B cell (primary cell): Measurements from ENCODE around the gene KCTD4.

Experiments
- EZH2 ChIP-seq: IDR thresholded peaks from 2 replicates; pipeline ENCODE4 v1.6.1; 2012; ENCODE audit warnings: borderline replicate concordance, low read depth, mild to moderate bottlenecking, moderate library complexity, low read length; ENCODE audit not compliant: insufficient read depth, poor library complexity, severe bottlenecking
- TF ChIP-seq, protein P1 (sequence below): fragments of 200-600 bp; IDR thresholded peaks from one replicate; pipeline ENCODE4 v1.8.0; 2022; ENCODE audit warnings: antibody characterized with exemption, mild to moderate bottlenecking

DNA sequence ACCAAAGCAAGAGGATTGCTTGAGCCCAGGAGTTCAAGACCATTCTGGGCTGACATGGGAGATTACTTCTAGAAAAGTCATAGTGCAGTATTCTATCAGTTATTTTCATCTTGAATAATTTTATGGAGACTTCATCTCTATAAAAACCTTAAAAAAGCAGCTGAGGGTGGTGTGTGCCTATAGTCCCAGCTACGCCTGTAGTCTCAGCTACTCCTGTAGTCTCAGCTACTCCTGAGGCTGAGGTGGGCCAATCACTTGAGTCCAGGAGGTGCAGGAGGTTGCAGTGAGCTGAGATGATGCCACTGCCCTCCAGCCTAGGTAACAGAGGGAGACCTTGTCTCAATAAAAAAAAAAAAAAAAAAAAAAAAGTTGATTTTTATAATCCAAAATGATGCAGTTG lies 22.1 kb upstream of the KCTD4 start:
- TF ChIP-seq, protein P1, sequence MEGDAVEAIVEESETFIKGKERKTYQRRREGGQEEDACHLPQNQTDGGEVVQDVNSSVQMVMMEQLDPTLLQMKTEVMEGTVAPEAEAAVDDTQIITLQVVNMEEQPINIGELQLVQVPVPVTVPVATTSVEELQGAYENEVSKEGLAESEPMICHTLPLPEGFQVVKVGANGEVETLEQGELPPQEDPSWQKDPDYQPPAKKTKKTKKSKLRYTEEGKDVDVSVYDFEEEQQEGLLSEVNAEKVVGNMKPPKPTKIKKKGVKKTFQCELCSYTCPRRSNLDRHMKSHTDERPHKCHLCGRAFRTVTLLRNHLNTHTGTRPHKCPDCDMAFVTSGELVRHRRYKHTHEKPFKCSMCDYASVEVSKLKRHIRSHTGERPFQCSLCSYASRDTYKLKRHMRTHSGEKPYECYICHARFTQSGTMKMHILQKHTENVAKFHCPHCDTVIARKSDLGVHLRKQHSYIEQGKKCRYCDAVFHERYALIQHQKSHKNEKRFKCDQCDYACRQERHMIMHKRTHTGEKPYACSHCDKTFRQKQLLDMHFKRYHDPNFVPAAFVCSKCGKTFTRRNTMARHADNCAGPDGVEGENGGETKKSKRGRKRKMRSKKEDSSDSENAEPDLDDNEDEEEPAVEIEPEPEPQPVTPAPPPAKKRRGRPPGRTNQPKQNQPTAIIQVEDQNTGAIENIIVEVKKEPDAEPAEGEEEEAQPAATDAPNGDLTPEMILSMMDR = no peak
- no peak for TF ChIP-seq EZH2
